Activated CD8-positive, alpha-beta T cell treated with anti-CD3 and anti-CD28 coated beads for 36 hours (primary cell): Measurements from ENCODE around the gene ZBTB16. TPM values are rescaled to one million over a fixed set of nuclear protein-coding genes. Genes with fewer than 3 reads are reported as not detected.

ENCODE experiments used
- ATAC-seq: fragments of 200-7000 bp; cut with Tn5 transposase; one replicate; pipeline ENCODE4 v1.10.0; 2021; ENCODE audit warnings: mild to moderate bottlenecking, moderate library complexity
- CTCF ChIA-PET: fragments of 350-600 bp; sonication (Branson Sonifier 250); formaldehyde crosslinking; loops from one replicate; lab custom pipeline; 2021; ENCODE audit warnings: antibody characterized with exemption; lab: Charles Lee
- POLR2A ChIA-PET: fragments of 350-600 bp; sonication (Branson Sonifier 250); formaldehyde crosslinking; loops from one replicate; lab custom pipeline; 2021; ENCODE audit warnings: antibody characterized with exemption; lab: Charles Lee
- DNase-seq: peaks from one replicate; pipeline ENCODE4 v3.0.0-alpha.2; 2020
- H3K27ac Mint-ChIP-seq: one replicate; pipeline ENCODE4 v1.8.0; 2021; ENCODE audit warnings: mild to moderate bottlenecking, mixed read lengths
- H3K27me3 Mint-ChIP-seq: one replicate; pipeline ENCODE4 v1.8.0; 2021; ENCODE audit warnings: mixed read lengths
- H3K36me3 Mint-ChIP-seq: one replicate; pipeline ENCODE4 v1.8.0; 2021; ENCODE audit warnings: low read depth, mixed read lengths
- H3K4me1 Mint-ChIP-seq: one replicate; pipeline ENCODE4 v1.8.0; 2021; ENCODE audit warnings: low read depth, mixed read lengths
- H3K4me3 Mint-ChIP-seq: one replicate; pipeline ENCODE4 v1.8.0; 2021; ENCODE audit warnings: mild to moderate bottlenecking, moderate library complexity, mixed read lengths
- H3K9me3 Mint-ChIP-seq: one replicate; pipeline ENCODE4 v1.8.0; 2021; ENCODE audit warnings: mixed read lengths
- intact Hi-C: fragments of 100-400 bp; cut with micrococcal nuclease; formaldehyde crosslinking; loops from one replicate; pipeline ENCODE4 v1.10.0; 2022
- total RNA-seq, 2 experiments: library from RNA; stranded (reverse); gene quantifications; one replicate each; pipeline ENCODE4 v1.2.3, GENCODE V29; 2021
- TF ChIP-seq, protein P1 (sequence below): fragments of 200-600 bp; IDR thresholded peaks from one replicate; pipeline ENCODE4 v1.8.0; 2022; ENCODE audit warnings: antibody characterized with exemption, mild to moderate bottlenecking

ZBTB16 gene
- total RNA-seq, 2 experiments from 2014 or later = 9.5 to 10.1 TPM

DNA sequence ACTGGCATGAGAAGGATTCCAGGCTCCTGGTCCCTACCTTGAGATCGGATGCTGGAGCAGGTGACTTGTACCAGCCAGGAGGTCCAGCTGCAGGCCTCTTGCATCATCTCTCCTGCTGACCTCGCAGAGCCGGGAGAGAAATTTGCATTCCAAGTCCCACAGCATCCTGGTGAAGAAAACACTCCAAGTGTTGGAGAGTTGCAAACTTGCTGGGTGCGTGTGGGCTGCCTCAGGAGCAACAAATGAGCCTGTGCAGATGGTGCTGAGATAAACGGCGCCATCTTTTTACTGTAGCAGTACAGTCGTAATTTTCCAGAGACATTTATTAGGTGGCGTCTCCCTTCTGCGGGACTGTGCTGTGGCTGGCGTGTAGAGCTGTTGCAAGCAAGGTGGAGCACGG, 32.1 kb upstream of the ZBTB16 start:
- Mint-ChIP-seq H3K4me3 (no peak overlapping the region), H3K9me3 (no peaks in the 10 kb centered on the region), H3K27ac (no peak overlapping the region), H3K4me1 (peaks cover 3% of the 10 kb centered on the region), H3K36me3 (no peaks in the 10 kb centered on the region), H3K27me3 (no peaks in the 10 kb centered on the region)
- DNase-seq (no peak), ATAC-seq (no peak)
- intact Hi-C loops = no loop called here
- TF ChIP-seq, protein P1, sequence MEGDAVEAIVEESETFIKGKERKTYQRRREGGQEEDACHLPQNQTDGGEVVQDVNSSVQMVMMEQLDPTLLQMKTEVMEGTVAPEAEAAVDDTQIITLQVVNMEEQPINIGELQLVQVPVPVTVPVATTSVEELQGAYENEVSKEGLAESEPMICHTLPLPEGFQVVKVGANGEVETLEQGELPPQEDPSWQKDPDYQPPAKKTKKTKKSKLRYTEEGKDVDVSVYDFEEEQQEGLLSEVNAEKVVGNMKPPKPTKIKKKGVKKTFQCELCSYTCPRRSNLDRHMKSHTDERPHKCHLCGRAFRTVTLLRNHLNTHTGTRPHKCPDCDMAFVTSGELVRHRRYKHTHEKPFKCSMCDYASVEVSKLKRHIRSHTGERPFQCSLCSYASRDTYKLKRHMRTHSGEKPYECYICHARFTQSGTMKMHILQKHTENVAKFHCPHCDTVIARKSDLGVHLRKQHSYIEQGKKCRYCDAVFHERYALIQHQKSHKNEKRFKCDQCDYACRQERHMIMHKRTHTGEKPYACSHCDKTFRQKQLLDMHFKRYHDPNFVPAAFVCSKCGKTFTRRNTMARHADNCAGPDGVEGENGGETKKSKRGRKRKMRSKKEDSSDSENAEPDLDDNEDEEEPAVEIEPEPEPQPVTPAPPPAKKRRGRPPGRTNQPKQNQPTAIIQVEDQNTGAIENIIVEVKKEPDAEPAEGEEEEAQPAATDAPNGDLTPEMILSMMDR = no peak
- CTCF ChIA-PET = interaction anchor here (1.3 to 15.5 kb wide), 3 partner anchors 11 to 234 kb away, joined by 3 to 210 read pairs (median 5); no protein-coding TSS in a partner anchor
- POLR2A ChIA-PET = no interaction called here

DNA sequence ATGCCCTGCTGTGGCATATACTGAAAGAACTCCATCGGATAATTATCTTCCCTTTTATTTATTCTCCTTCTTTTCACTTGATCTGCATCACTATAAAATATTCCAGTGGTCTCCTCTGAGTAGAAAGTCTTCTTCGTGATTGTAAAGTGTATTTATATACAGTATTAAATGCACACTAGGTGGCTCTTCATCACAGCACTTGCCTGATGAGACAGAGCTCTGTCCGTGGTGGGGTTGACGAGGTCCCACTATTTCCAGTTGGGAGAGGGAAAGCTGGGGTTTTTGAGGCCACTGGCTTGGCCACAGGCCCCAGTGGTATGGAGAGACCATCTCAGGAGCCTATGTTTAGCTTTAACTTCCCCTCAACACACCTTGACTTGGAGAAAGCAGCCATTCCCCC, 31.6 kb upstream of the ZBTB16 start:
- POLR2A ChIA-PET = no interaction called here
- intact Hi-C loops = no loop called here
- no peak overlapping the region for H3K27ac Mint-ChIP-seq
- CTCF ChIA-PET = interaction anchor here (1.1 to 15.5 kb wide), 4 partner anchors 11 to 234 kb away, joined by 3 to 210 read pairs (median 4); no protein-coding TSS in a partner anchor
- no peak overlapping the region for H3K4me3 Mint-ChIP-seq
- TF ChIP-seq, protein P1 = no peak
- no peaks in the 10 kb centered on the region for H3K36me3 Mint-ChIP-seq
- no peak for DNase-seq
- no peaks in the 10 kb centered on the region for H3K9me3 Mint-ChIP-seq
- no peaks in the 10 kb centered on the region for H3K27me3 Mint-ChIP-seq
- peaks cover 3% of the 10 kb centered on the region for H3K4me1 Mint-ChIP-seq
- no peak for ATAC-seq

DNA sequence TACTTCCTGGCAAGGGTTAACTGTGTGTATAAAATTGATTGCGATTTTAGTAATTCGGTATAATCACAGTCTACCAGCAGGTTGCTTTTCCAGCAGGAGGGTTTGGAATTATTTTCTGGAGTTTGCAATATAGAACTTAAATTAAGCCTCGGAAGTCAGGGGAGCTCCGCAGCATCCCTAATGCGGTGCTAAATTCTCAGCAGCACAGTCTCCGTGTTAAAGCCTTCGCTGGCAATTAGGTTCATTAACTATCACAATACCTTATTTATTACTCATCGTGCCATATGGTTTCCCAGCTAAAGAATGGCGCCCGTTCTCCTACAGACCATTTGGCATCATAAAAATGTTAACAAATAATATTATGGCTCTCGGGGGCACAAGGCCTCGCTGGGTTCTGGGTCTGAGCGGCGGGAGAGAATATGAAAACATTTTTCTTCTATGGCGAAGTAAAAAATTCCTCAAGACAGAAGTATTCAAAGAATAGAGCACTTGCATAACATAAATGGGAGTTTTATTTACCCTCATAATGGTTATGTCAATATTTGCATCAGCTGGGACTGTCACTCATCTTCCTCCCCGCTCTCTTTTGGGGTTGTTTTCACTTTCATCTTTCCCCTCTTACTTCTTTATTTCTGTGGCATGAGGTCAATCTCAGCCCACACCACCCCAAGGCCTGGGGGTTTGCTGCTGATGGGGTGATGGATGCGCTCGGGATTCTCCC, 28.1 kb upstream of the ZBTB16 start:
- no peak for DNase-seq
- no peak for ATAC-seq
- ChIA-PET POLR2A (no interaction called here), CTCF (interaction anchor here (15.5 kb wide), 1 partner anchor 230 kb away, joined by 210 read pairs; no protein-coding TSS in a partner anchor)
- TF ChIP-seq, protein P1 = no peak
- H3K4me3 Mint-ChIP-seq = no peak overlapping the region
- H3K4me1 Mint-ChIP-seq = peaks cover 3% of the 10 kb centered on the region
- intact Hi-C loops = no loop called here
- no peaks in the 10 kb centered on the region for H3K36me3 Mint-ChIP-seq
- no peaks in the 10 kb centered on the region for H3K9me3 Mint-ChIP-seq
- H3K27me3 Mint-ChIP-seq = no peaks in the 10 kb centered on the region
- H3K27ac Mint-ChIP-seq = no peak overlapping the region

DNA sequence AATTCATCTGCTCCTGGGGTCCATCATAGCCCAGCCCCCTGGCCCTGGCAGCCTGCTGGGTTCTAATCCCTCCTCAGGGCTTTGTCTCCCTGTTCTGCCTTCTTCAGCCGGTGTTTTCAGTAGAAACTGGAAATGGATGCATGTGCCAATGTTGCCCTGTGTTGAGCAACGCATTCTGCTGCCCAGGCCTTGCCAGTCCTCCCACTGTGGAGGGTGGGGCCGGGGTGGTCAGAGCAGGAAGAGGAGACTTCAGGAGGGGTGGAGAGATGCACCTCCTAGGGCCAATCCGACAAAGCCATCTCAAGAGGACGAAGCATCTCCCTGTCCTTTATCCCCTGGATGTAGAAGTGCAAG, 27.6 kb upstream of the ZBTB16 start:
- Mint-ChIP-seq H3K4me1 (no peaks in the 10 kb centered on the region), H3K27me3 (no peaks in the 10 kb centered on the region), H3K36me3 (no peaks in the 10 kb centered on the region), H3K27ac (no peak overlapping the region), H3K9me3 (no peaks in the 10 kb centered on the region), H3K4me3 (no peak overlapping the region)
- ATAC-seq = no peak
- intact Hi-C loops = no loop called here
- TF ChIP-seq, protein P1 = no peak
- no peak for DNase-seq
- ChIA-PET CTCF (interaction anchor here (15.5 kb wide), 1 partner anchor 230 kb away, joined by 210 read pairs; no protein-coding TSS in a partner anchor), POLR2A (no interaction called here)

DNA sequence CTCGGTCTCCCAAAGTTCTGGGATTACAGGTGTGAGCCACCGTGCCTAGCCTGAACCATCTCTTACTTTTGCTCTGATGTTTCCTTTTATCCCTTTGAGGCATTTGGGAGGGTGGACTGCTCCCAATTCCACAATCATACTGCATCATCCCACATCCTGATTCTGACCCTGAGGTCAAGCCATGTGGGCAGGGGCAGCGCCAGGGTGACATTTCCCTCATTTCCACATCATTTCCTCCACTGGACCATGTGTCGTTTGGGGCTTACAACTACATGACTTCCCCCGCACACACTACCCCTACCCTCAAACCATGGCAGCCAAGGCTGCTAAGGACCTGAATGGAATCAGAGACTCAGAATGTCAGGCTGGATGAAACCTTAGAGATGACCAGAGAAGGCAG, 26.4 kb upstream of the ZBTB16 start:
- Mint-ChIP-seq H3K4me1 (no peaks in the 10 kb centered on the region), H3K27ac (no peak overlapping the region), H3K27me3 (no peaks in the 10 kb centered on the region), H3K36me3 (no peaks in the 10 kb centered on the region), H3K4me3 (no peak overlapping the region), H3K9me3 (no peaks in the 10 kb centered on the region)
- TF ChIP-seq, protein P1 = no peak
- POLR2A ChIA-PET = interaction anchor here (0.6 kb wide), 1 partner anchor 306 kb away, joined by 3 read pairs; no protein-coding TSS in a partner anchor
- no peak for DNase-seq
- CTCF ChIA-PET = interaction anchor here (1.0 to 15.5 kb wide), 2 partner anchors 38 to 228 kb away, joined by 3 to 210 read pairs; no protein-coding TSS in a partner anchor
- intact Hi-C loops = no loop called here
- no peak for ATAC-seq
